ENCODE data around the gene STIMATE. TPM values are rescaled to one million over a fixed set of nuclear protein-coding genes. Genes with fewer than 3 reads are reported as not detected.

The STIMATE gene
- total and polyA plus RNA-seq, 2 experiments from 2014 or later, result 7.3 to 17.4 TPM

GRCh38 chr3:52893723-52894122 lies 3.6 kb downstream of the STIMATE start:
- peaks cover 6% of the 10 kb centered on the region for H3K4me1 ChIP-seq (ENCODE audit: low read depth)
- TF ChIP-seq CTCF (IDR thresholded peaks at IDR 0.05; ENCODE audit: low read depth, low read length), result no peak
- no peak for DNase-seq (ENCODE audit: low read depth in 1 of 2, low spot score in 1 of 2)
- H3K4me3 ChIP-seq, result no peak overlapping the region
- no peak overlapping the region for H3K27ac ChIP-seq
- H3K9me3 ChIP-seq (ENCODE audit: low read depth), result no peaks in the 10 kb centered on the region
- H3K36me3 ChIP-seq, result no peaks in the 10 kb centered on the region
- H3K27me3 ChIP-seq, result peaks cover 4% of the 10 kb centered on the region

GRCh38 chr3:52892625-52893311 lies 4.6 kb downstream of the STIMATE start:
- H3K4me1 ChIP-seq (ENCODE audit: low read depth), result peaks cover 6% of the 10 kb centered on the region
- H3K36me3 ChIP-seq, result no peaks in the 10 kb centered on the region
- no peak overlapping the region for H3K27ac ChIP-seq
- H3K4me3 ChIP-seq, result no peak overlapping the region
- no peaks in the 10 kb centered on the region for H3K9me3 ChIP-seq (ENCODE audit: low read depth)
- peaks cover 4% of the 10 kb centered on the region for H3K27me3 ChIP-seq
- TF ChIP-seq CTCF (IDR thresholded peaks at IDR 0.05; ENCODE audit: low read depth, low read length), result peak; percentile 7
- peak in 1 of 2 donors; percentile 46 for DNase-seq (ENCODE audit: low read depth in 1 of 2, low spot score in 1 of 2)

- peaks cover 6% of the 10 kb centered on the region for H3K4me1 ChIP-seq (ENCODE audit: low read depth)
- peaks cover 4% of the 10 kb centered on the region for H3K27me3 ChIP-seq
- H3K36me3 ChIP-seq, result no peaks in the 10 kb centered on the region
- H3K27ac ChIP-seq, result no peak overlapping the region
- no peak for TF ChIP-seq CTCF (IDR thresholded peaks at IDR 0.05; ENCODE audit: low read depth, low read length)
- no peaks in the 10 kb centered on the region for H3K9me3 ChIP-seq (ENCODE audit: low read depth)
- no peak for DNase-seq (ENCODE audit: low read depth in 1 of 2, low spot score in 1 of 2)
- no peak overlapping the region for H3K4me3 ChIP-seq
Measured at GRCh38 chr3:52892290-52892624, 5.1 kb downstream of the STIMATE start.

- Histone ChIP-seq H3K4me3 (no peak overlapping the region), H3K27me3 (peaks cover 4% of the 10 kb centered on the region), H3K4me1 (ENCODE audit: low read depth) (peaks cover 5% of the 10 kb centered on the region), H3K36me3 (no peaks in the 10 kb centered on the region), H3K9me3 (ENCODE audit: low read depth) (no peaks in the 10 kb centered on the region), H3K27ac (no peak overlapping the region)
- DNase-seq (ENCODE audit: low read depth in 1 of 2, low spot score in 1 of 2), result peak in 1 of 2 donors; percentile 53
- TF ChIP-seq CTCF (IDR thresholded peaks at IDR 0.05; ENCODE audit: low read depth, low read length), result no peak
Measured at GRCh38 chr3:52891615-52892081, 5.7 kb downstream of the STIMATE start.

GRCh38 chr3:52891164-52891563 lies 6.2 kb downstream of the STIMATE start:
- peaks cover 2% of the 10 kb centered on the region for H3K27me3 ChIP-seq
- DNase-seq (ENCODE audit: low read depth in 1 of 2, low spot score in 1 of 2), result no peak
- H3K36me3 ChIP-seq, result no peaks in the 10 kb centered on the region
- no peak overlapping the region for H3K27ac ChIP-seq
- no peak for TF ChIP-seq CTCF (IDR thresholded peaks at IDR 0.05; ENCODE audit: low read depth, low read length)
- peaks cover under 1% of the 10 kb centered on the region for H3K4me1 ChIP-seq (ENCODE audit: low read depth)
- no peaks in the 10 kb centered on the region for H3K9me3 ChIP-seq (ENCODE audit: low read depth)
- no peak overlapping the region for H3K4me3 ChIP-seq

Data from cardiac muscle cell (in vitro differentiated cells and primary cell).